Hepatocyte (in vitro differentiated cells): ENCODE measurements around the gene PLEK2.

Experiments
- CTCF ChIP-seq: fragments of 200-600 bp; sonication (generic); IDR thresholded peaks from 2 replicates; pipeline ENCODE4 v1.5.1; 2016; ENCODE audit warnings: antibody characterized with exemption, mild to moderate bottlenecking; ENCODE audit not compliant: poor library complexity
- EZH2 ChIP-seq: fragments of 200-600 bp; sonication (generic); IDR thresholded peaks from 2 replicates; pipeline ENCODE4 v1.6.1; 2016; ENCODE audit warnings: antibody characterized with exemption, mild to moderate bottlenecking, borderline replicate concordance

GRCh38 chr14:67436006-67436866, 24.3 kb upstream of the PLEK2 start:
- no peak for TF ChIP-seq CTCF
- no peak for TF ChIP-seq EZH2
